ENCODE measurements around the gene DAB1. TPM values are rescaled to one million over a fixed set of nuclear protein-coding genes. Genes with fewer than 3 reads are reported as not detected.

Gene DAB1
- total and polyA plus RNA-seq, 2 of the 8 experiments (the other 6 are each of a cell fraction or from before 2014, with no cell fraction given), result 4.4 to 11.8 TPM

- CTCF ChIA-PET (ENCODE audit: partially characterized antibody), result interaction anchor here (0.8 to 1.1 kb wide), 2 partner anchors 11 to 724 kb away, joined by 4 read pairs; no protein-coding TSS in a partner anchor
- H3K9ac ChIP-seq (replicated peaks in 1 of 4; ENCODE audit: extremely low read depth in 1 of 4, low read depth in 3 of 4, low read length in 3 of 4), result no peak overlapping the region
- no peak overlapping the region for H2BK120ac ChIP-seq (replicated peaks; ENCODE audit: low read depth, low read length)
- POLR2A ChIA-PET (ENCODE audit: partially characterized antibody), result interaction anchor here (0.8 kb wide), 1 partner anchor 17 kb away, joined by 4 read pairs; no protein-coding TSS in a partner anchor
- no peak overlapping the region for H2AK5ac ChIP-seq (ENCODE audit: low read depth, low read length)
- H3K23ac ChIP-seq (ENCODE audit: insufficient read length), result no peak overlapping the region
- no peaks in the 10 kb centered on the region for H3K27me3 ChIP-seq (replicated peaks in 1 of 4; ENCODE audit: control insufficient read depth in 3 of 4, extremely low read depth in 1 of 4, insufficient read depth in 3 of 4, low read length in 3 of 4)
- no peak overlapping the region for H3K4me3 ChIP-seq (ENCODE audit: extremely low read depth in 1 of 4, insufficient read depth in 2 of 4, low read depth in 3 of 4, low read length in 4 of 4)
- H3K18ac ChIP-seq (ENCODE audit: extremely low read depth, low read length), result no peak overlapping the region
- H4K8ac ChIP-seq (ENCODE audit: extremely low read depth, insufficient read depth, low read length), result no peak overlapping the region
- H4K20me1 ChIP-seq (replicated peaks in 1 of 2; ENCODE audit: control insufficient read depth in 1 of 2, insufficient read depth in 2 of 2, low read length in 2 of 2), result no peaks in the 10 kb centered on the region
- H3K14ac ChIP-seq (ENCODE audit: insufficient read length), result no peak overlapping the region
- H4K5ac ChIP-seq (ENCODE audit: insufficient read length, low read depth, low read length), result no peak overlapping the region
- no peaks in the 10 kb centered on the region for H3K36me3 ChIP-seq (ENCODE audit: control insufficient read depth in 2 of 4, insufficient read depth in 4 of 4, low read length in 3 of 4)
- H3K4me2 ChIP-seq (ENCODE audit: insufficient read depth in 1 of 2, low read depth in 2 of 2, low read length in 2 of 2), result no peak overlapping the region
- no peak overlapping the region for H3K4ac ChIP-seq (replicated peaks; ENCODE audit: insufficient read length, low read depth, low read length)
- H3K9me3 ChIP-seq (ENCODE audit: insufficient read depth in 2 of 2, low read depth in 1 of 2, low read length in 1 of 2), result no peaks in the 10 kb centered on the region
- FAIRE-seq (no peak), DNase-seq (ENCODE audit: low read depth in 1 of 2, low spot score in 2 of 2) (no peak)
- no peaks in the 10 kb centered on the region for H3K4me1 ChIP-seq (replicated peaks in 1 of 4; ENCODE audit: control insufficient read depth in 3 of 4, insufficient read depth in 4 of 4, low read length in 3 of 4)
- 89% methylated on average over 5 of the region's 5 CpGs; no CpG with 5 or more reads in 1 of the 2 experiments for WGBS, 2 experiments (ENCODE audit: extremely low coverage in 1 of 2, insufficient coverage in 1 of 2, insufficient read length in 1 of 2, insufficient replicate concordance in 2 of 2, low coverage in 1 of 2, low lambda C conversion rate in 2 of 2, missing lambda C conversion rate in 1 of 2)
- no peak for TF ChIP-seq NRF1 (IDR thresholded peaks at IDR 0.05; ENCODE audit: low read depth, low read length)
- H3K79me2 ChIP-seq (ENCODE audit: control insufficient read depth in 1 of 2, insufficient read depth in 2 of 2, low read length in 2 of 2), result no peaks in the 10 kb centered on the region
- no peak overlapping the region for H3K56ac ChIP-seq (replicated peaks; ENCODE audit: insufficient read length, low read depth, low read length)
- H2BK20ac ChIP-seq (ENCODE audit: low read length), result no peak overlapping the region
- no peak overlapping the region for H2BK15ac ChIP-seq (ENCODE audit: low read length)
- H3K79me1 ChIP-seq (ENCODE audit: low read depth, low read length), result no peaks in the 10 kb centered on the region
- no peak overlapping the region for H3K27ac ChIP-seq (ENCODE audit: low read depth, low read length)
- H2BK5ac ChIP-seq (ENCODE audit: low read depth, low read length), result no peak overlapping the region
- no peak overlapping the region for H2AFZ ChIP-seq (ENCODE audit: low read length)
- H3K23me2 ChIP-seq (ENCODE audit: low read depth, low read length), result no peaks in the 10 kb centered on the region
- H4K91ac ChIP-seq (replicated peaks; ENCODE audit: insufficient read length, low read length), result no peak overlapping the region
- no peak overlapping the region for H2BK12ac ChIP-seq (ENCODE audit: low read depth, low read length)
Observed at GRCh38 chr1:57311006-57311405, 112.9 kb downstream of the DAB1 start.

Data from H1 (cell line).